ENCODE measurements around the gene ACAP2.
"Not testable (repeated sequence)": the region's sequence is repeated elsewhere in the genome, so short reads cannot be mapped to it uniquely, and the experiment has no call there.

DNA sequence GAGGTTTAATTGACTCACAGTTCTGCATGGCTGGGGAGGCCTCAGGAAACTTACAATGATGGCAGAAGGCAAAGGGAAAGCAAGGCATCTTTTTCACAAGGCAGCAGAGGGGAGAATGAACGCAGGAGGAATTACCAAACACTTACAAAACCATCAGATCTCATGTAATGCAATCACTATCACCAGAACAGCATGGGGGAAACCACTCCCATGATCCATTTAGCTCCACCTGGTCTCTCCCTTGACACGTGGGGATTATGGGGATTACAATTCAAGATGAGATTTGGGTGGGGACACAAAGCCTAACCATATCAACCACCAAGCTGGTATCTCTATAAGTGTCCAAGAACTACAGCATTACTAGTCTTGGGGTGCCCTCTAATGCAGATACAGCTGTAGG is 85.0 kb downstream of the ACAP2 start:
- TF ChIP-seq, protein P1, sequence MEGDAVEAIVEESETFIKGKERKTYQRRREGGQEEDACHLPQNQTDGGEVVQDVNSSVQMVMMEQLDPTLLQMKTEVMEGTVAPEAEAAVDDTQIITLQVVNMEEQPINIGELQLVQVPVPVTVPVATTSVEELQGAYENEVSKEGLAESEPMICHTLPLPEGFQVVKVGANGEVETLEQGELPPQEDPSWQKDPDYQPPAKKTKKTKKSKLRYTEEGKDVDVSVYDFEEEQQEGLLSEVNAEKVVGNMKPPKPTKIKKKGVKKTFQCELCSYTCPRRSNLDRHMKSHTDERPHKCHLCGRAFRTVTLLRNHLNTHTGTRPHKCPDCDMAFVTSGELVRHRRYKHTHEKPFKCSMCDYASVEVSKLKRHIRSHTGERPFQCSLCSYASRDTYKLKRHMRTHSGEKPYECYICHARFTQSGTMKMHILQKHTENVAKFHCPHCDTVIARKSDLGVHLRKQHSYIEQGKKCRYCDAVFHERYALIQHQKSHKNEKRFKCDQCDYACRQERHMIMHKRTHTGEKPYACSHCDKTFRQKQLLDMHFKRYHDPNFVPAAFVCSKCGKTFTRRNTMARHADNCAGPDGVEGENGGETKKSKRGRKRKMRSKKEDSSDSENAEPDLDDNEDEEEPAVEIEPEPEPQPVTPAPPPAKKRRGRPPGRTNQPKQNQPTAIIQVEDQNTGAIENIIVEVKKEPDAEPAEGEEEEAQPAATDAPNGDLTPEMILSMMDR (IDR thresholded peaks at IDR 0.05; ENCODE audit: low read depth, low read length, poor library complexity, severe bottlenecking): not testable (repeated sequence)
- not testable (repeated sequence) for TF ChIP-seq EZH2phosphoT487 (IDR thresholded peaks at IDR 0.05; ENCODE audit: borderline replicate concordance, low read length)
